AG09319 (cell line): ENCODE results near the gene ASIC2.

Source experiments
- DNase-seq: peaks from one replicate; pipeline ENCODE4 v3.0.0-alpha.2; 2010; ENCODE audit warnings: low read depth; ENCODE audit errors: extremely low read depth
- CTCF ChIP-seq: IDR thresholded peaks from 2 replicates; pipeline ENCODE4 v1.5.1; 2011; ENCODE audit warnings: low read depth, mild to moderate bottlenecking, inconsistent platforms, low read length, moderate library complexity

Gene ASIC2

GRCh38 chr17:33046361-33047255 lies 246.5 kb downstream of the ASIC2 start:
- DNase-seq: no peak
- TF ChIP-seq CTCF: no peak

GRCh38 chr17:33045216-33045615 lies 247.9 kb downstream of the ASIC2 start:
- DNase-seq: no peak
- TF ChIP-seq CTCF: no peak

GRCh38 chr17:33044771-33045170 lies 248.3 kb downstream of the ASIC2 start:
- no peak for TF ChIP-seq CTCF
- DNase-seq: no peak

GRCh38 chr17:33040461-33040860 lies 252.6 kb downstream of the ASIC2 start:
- no peak for TF ChIP-seq CTCF
- no peak for DNase-seq

- no peak for TF ChIP-seq CTCF
- DNase-seq: peak; percentile 24
These were observed 253.2 kb downstream of the ASIC2 start for GRCh38 chr17:33039874-33040273.

- TF ChIP-seq CTCF: peak; percentile 66
- peak; percentile 7 for DNase-seq
These were observed 254.4 kb downstream of the ASIC2 start for GRCh38 chr17:33038740-33039139.

- no peak for TF ChIP-seq CTCF
- DNase-seq: no peak
These were observed 259.9 kb downstream of the ASIC2 start for GRCh38 chr17:33033176-33033575.
